ENCODE results near the gene SUGCT. TPM values are rescaled to one million over a fixed set of nuclear protein-coding genes. Genes with fewer than 3 reads are reported as not detected.

Gene SUGCT
- total RNA-seq, 1 experiment from 2014 or later, result 4.6 TPM

DNA sequence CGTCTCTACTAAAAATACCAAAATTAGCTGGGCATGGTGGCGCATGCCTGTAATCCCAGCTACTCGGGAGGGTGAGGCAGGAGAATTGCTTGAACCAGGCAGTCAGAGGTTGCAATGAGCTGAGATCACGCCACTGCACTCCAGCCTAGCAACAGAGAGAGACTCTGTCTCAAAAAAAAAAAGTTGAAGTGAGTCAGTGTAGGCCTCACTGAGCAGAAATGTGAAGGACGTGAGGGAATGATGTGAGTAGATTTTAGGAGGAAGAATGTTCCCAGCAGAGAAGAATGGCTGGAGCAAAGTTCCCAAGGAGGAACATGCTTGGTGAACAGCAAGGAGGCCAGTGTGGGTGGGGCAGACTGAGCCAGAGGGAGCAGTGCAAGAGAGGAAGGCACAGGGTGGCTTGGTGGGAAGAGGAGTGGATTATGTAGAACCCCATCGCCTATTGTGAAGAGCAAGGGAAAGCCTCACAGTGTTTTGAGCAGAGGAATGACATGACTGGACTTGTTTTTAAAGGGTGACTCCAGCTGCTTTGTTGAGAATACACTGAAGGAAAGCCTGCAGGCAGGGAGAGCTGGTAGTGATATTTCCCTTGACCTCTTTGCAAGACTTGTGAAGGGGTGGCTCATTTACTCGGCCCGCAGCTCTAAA is 708.7 kb downstream of the SUGCT start:
- TF ChIP-seq MXD4 (CRISPR knock-in tag; IDR thresholded peaks at IDR 0.05; ENCODE audit: borderline replicate concordance), result no peak
- POLR2A ChIA-PET, result no interaction called here
- ATAC-seq (no peak), DNase-seq (ENCODE audit: low spot score) (no peak)
- Mint-ChIP-seq H3K27me3 (ENCODE audit: low read depth) (no peaks in the 10 kb centered on the region; the same call in 1 of the 2 replicates), H3K4me1 (no peaks in the 10 kb centered on the region), H3K36me3 (peaks cover 9% of the 10 kb centered on the region), H3K4me3 (no peak overlapping the region), H3K27ac (no peak overlapping the region), H3K9me3 (peaks cover 21% of the 10 kb centered on the region)
- CTCF ChIA-PET, result no interaction called here

DNA sequence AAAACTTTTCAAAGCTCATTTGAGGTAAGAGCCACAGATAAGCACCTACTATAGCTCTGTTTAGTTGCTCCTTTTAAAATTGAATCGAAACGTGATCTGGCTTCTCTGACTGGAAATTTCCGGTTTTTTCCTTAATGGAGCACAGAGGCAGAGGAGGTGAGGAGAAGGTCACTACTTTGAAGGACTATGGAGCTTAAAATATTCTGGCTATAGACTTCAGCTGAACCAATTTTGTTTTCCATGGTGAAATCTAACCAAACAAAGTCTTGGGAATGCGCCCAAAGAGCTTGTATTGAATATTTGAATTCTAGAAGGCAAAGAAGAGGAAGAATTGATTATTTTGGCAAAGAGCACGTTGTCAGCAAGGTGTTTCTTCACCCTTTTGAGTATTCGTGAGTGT is 711.1 kb downstream of the SUGCT start:
- Mint-ChIP-seq H3K27ac (no peak overlapping the region), H3K9me3 (peaks cover 9% of the 10 kb centered on the region; the same call in 1 of the 2 replicates), H3K36me3 (peaks cover 2% of the 10 kb centered on the region; the same call in 1 of the 2 replicates), H3K27me3 (ENCODE audit: low read depth) (no peaks in the 10 kb centered on the region; the same call in 1 of the 2 replicates), H3K4me3 (no peak overlapping the region), H3K4me1 (no peaks in the 10 kb centered on the region)
- TF ChIP-seq KAT7 (CRISPR knock-in tag; IDR thresholded peaks at IDR 0.05; ENCODE audit: borderline replicate concordance) (no peak), OVOL2 (CRISPR knock-in tag; IDR thresholded peaks at IDR 0.05; ENCODE audit: borderline replicate concordance) (no peak), ZNF423 (CRISPR knock-in tag; IDR thresholded peaks at IDR 0.05) (no peak), FOXJ3 (CRISPR knock-in tag; IDR thresholded peaks at IDR 0.05; ENCODE audit: borderline replicate concordance) (no peak), NFE2L1 (CRISPR knock-in tag; IDR thresholded peaks at IDR 0.05) (no peak), ZNF232 (CRISPR knock-in tag; IDR thresholded peaks at IDR 0.05) (no peak), JUN (CRISPR knock-in tag; IDR thresholded peaks at IDR 0.05) (no peak)
- TF ChIP-seq, protein P1, sequence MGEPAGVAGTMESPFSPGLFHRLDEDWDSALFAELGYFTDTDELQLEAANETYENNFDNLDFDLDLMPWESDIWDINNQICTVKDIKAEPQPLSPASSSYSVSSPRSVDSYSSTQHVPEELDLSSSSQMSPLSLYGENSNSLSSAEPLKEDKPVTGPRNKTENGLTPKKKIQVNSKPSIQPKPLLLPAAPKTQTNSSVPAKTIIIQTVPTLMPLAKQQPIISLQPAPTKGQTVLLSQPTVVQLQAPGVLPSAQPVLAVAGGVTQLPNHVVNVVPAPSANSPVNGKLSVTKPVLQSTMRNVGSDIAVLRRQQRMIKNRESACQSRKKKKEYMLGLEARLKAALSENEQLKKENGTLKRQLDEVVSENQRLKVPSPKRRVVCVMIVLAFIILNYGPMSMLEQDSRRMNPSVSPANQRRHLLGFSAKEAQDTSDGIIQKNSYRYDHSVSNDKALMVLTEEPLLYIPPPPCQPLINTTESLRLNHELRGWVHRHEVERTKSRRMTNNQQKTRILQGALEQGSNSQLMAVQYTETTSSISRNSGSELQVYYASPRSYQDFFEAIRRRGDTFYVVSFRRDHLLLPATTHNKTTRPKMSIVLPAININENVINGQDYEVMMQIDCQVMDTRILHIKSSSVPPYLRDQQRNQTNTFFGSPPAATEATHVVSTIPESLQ (CRISPR knock-in tag; IDR thresholded peaks at IDR 0.05), result no peak
- TF ChIP-seq, protein P2, sequence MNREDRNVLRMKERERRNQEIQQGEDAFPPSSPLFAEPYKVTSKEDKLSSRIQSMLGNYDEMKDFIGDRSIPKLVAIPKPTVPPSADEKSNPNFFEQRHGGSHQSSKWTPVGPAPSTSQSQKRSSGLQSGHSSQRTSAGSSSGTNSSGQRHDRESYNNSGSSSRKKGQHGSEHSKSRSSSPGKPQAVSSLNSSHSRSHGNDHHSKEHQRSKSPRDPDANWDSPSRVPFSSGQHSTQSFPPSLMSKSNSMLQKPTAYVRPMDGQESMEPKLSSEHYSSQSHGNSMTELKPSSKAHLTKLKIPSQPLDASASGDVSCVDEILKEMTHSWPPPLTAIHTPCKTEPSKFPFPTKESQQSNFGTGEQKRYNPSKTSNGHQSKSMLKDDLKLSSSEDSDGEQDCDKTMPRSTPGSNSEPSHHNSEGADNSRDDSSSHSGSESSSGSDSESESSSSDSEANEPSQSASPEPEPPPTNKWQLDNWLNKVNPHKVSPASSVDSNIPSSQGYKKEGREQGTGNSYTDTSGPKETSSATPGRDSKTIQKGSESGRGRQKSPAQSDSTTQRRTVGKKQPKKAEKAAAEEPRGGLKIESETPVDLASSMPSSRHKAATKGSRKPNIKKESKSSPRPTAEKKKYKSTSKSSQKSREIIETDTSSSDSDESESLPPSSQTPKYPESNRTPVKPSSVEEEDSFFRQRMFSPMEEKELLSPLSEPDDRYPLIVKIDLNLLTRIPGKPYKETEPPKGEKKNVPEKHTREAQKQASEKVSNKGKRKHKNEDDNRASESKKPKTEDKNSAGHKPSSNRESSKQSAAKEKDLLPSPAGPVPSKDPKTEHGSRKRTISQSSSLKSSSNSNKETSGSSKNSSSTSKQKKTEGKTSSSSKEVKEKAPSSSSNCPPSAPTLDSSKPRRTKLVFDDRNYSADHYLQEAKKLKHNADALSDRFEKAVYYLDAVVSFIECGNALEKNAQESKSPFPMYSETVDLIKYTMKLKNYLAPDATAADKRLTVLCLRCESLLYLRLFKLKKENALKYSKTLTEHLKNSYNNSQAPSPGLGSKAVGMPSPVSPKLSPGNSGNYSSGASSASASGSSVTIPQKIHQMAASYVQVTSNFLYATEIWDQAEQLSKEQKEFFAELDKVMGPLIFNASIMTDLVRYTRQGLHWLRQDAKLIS (CRISPR knock-in tag; IDR thresholded peaks at IDR 0.05; ENCODE audit: borderline replicate concordance), result no peak
- TF ChIP-seq, protein P3, sequence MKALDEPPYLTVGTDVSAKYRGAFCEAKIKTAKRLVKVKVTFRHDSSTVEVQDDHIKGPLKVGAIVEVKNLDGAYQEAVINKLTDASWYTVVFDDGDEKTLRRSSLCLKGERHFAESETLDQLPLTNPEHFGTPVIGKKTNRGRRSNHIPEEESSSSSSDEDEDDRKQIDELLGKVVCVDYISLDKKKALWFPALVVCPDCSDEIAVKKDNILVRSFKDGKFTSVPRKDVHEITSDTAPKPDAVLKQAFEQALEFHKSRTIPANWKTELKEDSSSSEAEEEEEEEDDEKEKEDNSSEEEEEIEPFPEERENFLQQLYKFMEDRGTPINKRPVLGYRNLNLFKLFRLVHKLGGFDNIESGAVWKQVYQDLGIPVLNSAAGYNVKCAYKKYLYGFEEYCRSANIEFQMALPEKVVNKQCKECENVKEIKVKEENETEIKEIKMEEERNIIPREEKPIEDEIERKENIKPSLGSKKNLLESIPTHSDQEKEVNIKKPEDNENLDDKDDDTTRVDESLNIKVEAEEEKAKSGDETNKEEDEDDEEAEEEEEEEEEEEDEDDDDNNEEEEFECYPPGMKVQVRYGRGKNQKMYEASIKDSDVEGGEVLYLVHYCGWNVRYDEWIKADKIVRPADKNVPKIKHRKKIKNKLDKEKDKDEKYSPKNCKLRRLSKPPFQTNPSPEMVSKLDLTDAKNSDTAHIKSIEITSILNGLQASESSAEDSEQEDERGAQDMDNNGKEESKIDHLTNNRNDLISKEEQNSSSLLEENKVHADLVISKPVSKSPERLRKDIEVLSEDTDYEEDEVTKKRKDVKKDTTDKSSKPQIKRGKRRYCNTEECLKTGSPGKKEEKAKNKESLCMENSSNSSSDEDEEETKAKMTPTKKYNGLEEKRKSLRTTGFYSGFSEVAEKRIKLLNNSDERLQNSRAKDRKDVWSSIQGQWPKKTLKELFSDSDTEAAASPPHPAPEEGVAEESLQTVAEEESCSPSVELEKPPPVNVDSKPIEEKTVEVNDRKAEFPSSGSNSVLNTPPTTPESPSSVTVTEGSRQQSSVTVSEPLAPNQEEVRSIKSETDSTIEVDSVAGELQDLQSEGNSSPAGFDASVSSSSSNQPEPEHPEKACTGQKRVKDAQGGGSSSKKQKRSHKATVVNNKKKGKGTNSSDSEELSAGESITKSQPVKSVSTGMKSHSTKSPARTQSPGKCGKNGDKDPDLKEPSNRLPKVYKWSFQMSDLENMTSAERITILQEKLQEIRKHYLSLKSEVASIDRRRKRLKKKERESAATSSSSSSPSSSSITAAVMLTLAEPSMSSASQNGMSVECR (CRISPR knock-in tag; IDR thresholded peaks at IDR 0.05; ENCODE audit: borderline replicate concordance), result no peak
- TF ChIP-seq, protein P4, sequence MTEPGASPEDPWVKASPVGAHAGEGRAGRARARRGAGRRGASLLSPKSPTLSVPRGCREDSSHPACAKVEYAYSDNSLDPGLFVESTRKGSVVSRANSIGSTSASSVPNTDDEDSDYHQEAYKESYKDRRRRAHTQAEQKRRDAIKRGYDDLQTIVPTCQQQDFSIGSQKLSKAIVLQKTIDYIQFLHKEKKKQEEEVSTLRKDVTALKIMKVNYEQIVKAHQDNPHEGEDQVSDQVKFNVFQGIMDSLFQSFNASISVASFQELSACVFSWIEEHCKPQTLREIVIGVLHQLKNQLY (CRISPR knock-in tag; IDR thresholded peaks at IDR 0.05), result no peak
- ChIA-PET CTCF (no interaction called here), POLR2A (no interaction called here)
- DNase-seq (ENCODE audit: low spot score) (no peak), ATAC-seq (no peak)
